Smooth muscle cell (in vitro differentiated cells): Measurements from ENCODE around the gene ATP8B1. TPM values are rescaled to one million over a fixed set of nuclear protein-coding genes. Genes with fewer than 3 reads are reported as not detected.
A peak's percentile ranks its signal among the peaks of the same experiment; 100 is the strongest.
"Not testable (repeated sequence)": the region's sequence is repeated elsewhere in the genome, so short reads cannot be mapped to it uniquely, and the experiment has no call there.

Source experiments
- DNase-seq: peaks from one replicate; lab custom pipeline; 2025; ENCODE audit not compliant: unreplicated experiment; lab: John Stamatoyannopoulos, UW
- H2AFZ ChIP-seq: fragments of 200-600 bp; sonication (generic); 2 replicates; pipeline ENCODE4 v1.6.0; 2016; ENCODE audit warnings: antibody characterized with exemption, low read depth, mild to moderate bottlenecking
- H3F3A ChIP-seq: fragments of 200-600 bp; sonication (generic); 2 replicates; pipeline ENCODE4 v1.6.0; 2017; ENCODE audit warnings: antibody characterized with exemption, low read depth
- H3K27ac ChIP-seq: fragments of 200-600 bp; sonication (generic); 2 replicates; pipeline ENCODE4 v1.5.1; 2016; ENCODE audit warnings: low read depth, mild to moderate bottlenecking
- H3K27me3 ChIP-seq: fragments of 200-600 bp; sonication (generic); 2 replicates; pipeline ENCODE4 v1.6.1; 2016; ENCODE audit warnings: low read depth, mild to moderate bottlenecking
- H3K36me3 ChIP-seq: fragments of 200-600 bp; sonication (generic); 2 replicates; pipeline ENCODE4 v1.5.1; 2016; ENCODE audit warnings: low read depth
- H3K4me1 ChIP-seq: fragments of 200-600 bp; sonication (generic); 2 replicates; pipeline ENCODE4 v1.5.1; 2016; ENCODE audit warnings: low read depth
- H3K4me2 ChIP-seq: fragments of 200-600 bp; sonication (generic); 2 replicates; pipeline ENCODE4 v1.6.0; 2016; ENCODE audit warnings: mild to moderate bottlenecking
- H3K4me3 ChIP-seq: fragments of 200-600 bp; sonication (generic); 2 replicates; pipeline ENCODE4 v1.5.1; 2016; ENCODE audit warnings: mild to moderate bottlenecking
- H3K79me2 ChIP-seq: fragments of 200-600 bp; sonication (generic); 2 replicates; pipeline ENCODE4 v1.6.0; 2016; ENCODE audit warnings: low read depth, mild to moderate bottlenecking
- H3K9ac ChIP-seq: fragments of 200-600 bp; sonication (generic); 2 replicates; pipeline ENCODE4 v1.6.0; 2016; ENCODE audit warnings: low read depth
- H3K9me3 ChIP-seq: fragments of 200-600 bp; sonication (generic); replicated peaks from 2 replicates; pipeline ENCODE4 v1.5.1; 2016; ENCODE audit warnings: low read depth
- H4K20me1 ChIP-seq: fragments of 200-600 bp; sonication (generic); 2 replicates; pipeline ENCODE4 v1.6.0; 2016; ENCODE audit warnings: low read depth
- CTCF ChIP-seq: fragments of 200-600 bp; sonication (generic); IDR thresholded peaks from 2 replicates; pipeline ENCODE4 v1.5.1; 2017; ENCODE audit warnings: borderline replicate concordance, mild to moderate bottlenecking, antibody characterized with exemption; ENCODE audit not compliant: insufficient read depth, poor library complexity, severe bottlenecking
- WGBS: methylation state at CpG from one replicate; pipeline ENCODE4 v1.1.7; 2016; ENCODE audit warnings: low lambda C conversion rate; 5-methylcytosine and 5-hydroxymethylcytosine counted together
- polyA plus RNA-seq: library from polyadenylated mRNA; unstranded; fragments of >200 nt; fragmentation: Nextera tagmentation; extraction: Ambion mirVana; gene quantifications from 2 replicates; pipeline ENCODE4 v1.2.1, GENCODE V29; 2016
- total RNA-seq: library from RNA; depleted of rRNA; stranded (reverse); fragments of >200 nt; gene quantifications from 2 replicates; pipeline ENCODE4 v1.2.3, GENCODE V29; 2014

ATP8B1 gene
- total and polyA plus RNA-seq, 2 experiments from 2014 or later: 1.1 to 6.1 TPM

- no peak overlapping the region for H3K4me2 ChIP-seq
- no peak overlapping the region for H2AFZ ChIP-seq
- no peak overlapping the region for H3K9ac ChIP-seq
- no peaks in the 10 kb centered on the region for H3K79me2 ChIP-seq
- H3F3A ChIP-seq: no peaks in the 10 kb centered on the region
- H3K4me3 ChIP-seq: no peak overlapping the region
- TF ChIP-seq CTCF: no peak
- H4K20me1 ChIP-seq: no peaks in the 10 kb centered on the region
- H3K4me1 ChIP-seq: no peaks in the 10 kb centered on the region
- DNase-seq: no peak
- no peaks in the 10 kb centered on the region for H3K27me3 ChIP-seq
- H3K36me3 ChIP-seq: no peaks in the 10 kb centered on the region
- no peak overlapping the region for H3K27ac ChIP-seq
- peaks cover 6% of the 10 kb centered on the region for H3K9me3 ChIP-seq
Measured at GRCh38 chr18:57651914-57652313, 151.2 kb downstream of the ATP8B1 start.

GRCh38 chr18:57649556-57650500 is 153.3 kb downstream of the ATP8B1 start:
- Histone ChIP-seq H3K9ac (no peak overlapping the region), H3F3A (no peaks in the 10 kb centered on the region), H3K36me3 (no peaks in the 10 kb centered on the region), H3K27ac (no peak overlapping the region), H2AFZ (no peak overlapping the region), H4K20me1 (no peaks in the 10 kb centered on the region), H3K79me2 (peaks cover 8% of the 10 kb centered on the region), H3K9me3 (no peaks in the 10 kb centered on the region), H3K4me1 (no peaks in the 10 kb centered on the region), H3K27me3 (no peaks in the 10 kb centered on the region), H3K4me2 (no peak overlapping the region), H3K4me3 (no peak overlapping the region)
- TF ChIP-seq CTCF: no peak
- 92% methylated on average over 11 of the region's 11 CpGs for WGBS
- DNase-seq: no peak

- Histone ChIP-seq H3F3A (no peaks in the 10 kb centered on the region), H2AFZ (no peak overlapping the region), H3K4me1 (no peaks in the 10 kb centered on the region), H3K9me3 (no peaks in the 10 kb centered on the region), H3K4me3 (no peak overlapping the region), H3K9ac (no peak overlapping the region), H3K36me3 (no peaks in the 10 kb centered on the region), H4K20me1 (no peaks in the 10 kb centered on the region), H3K27ac (no peak overlapping the region), H3K79me2 (peaks cover 8% of the 10 kb centered on the region), H3K27me3 (no peaks in the 10 kb centered on the region), H3K4me2 (no peak overlapping the region)
- WGBS: 96% methylated on average over 32 of the region's 32 CpGs
- no peak for TF ChIP-seq CTCF
- DNase-seq: no peak
Measured at GRCh38 chr18:57648414-57648813, 154.7 kb downstream of the ATP8B1 start.

GRCh38 chr18:57644540-57644939 is 158.6 kb downstream of the ATP8B1 start:
- DNase-seq: no peak
- H3K27ac ChIP-seq: no peak overlapping the region
- TF ChIP-seq CTCF: peak; percentile 27
- H4K20me1 ChIP-seq: no peaks in the 10 kb centered on the region
- H3K4me1 ChIP-seq: no peaks in the 10 kb centered on the region
- H3K4me3 ChIP-seq: no peak overlapping the region
- no peak overlapping the region for H2AFZ ChIP-seq
- H3K9me3 ChIP-seq: no peaks in the 10 kb centered on the region
- H3K27me3 ChIP-seq: no peaks in the 10 kb centered on the region
- no peak overlapping the region for H3K9ac ChIP-seq
- H3F3A ChIP-seq: no peaks in the 10 kb centered on the region
- no peak overlapping the region for H3K4me2 ChIP-seq
- H3K79me2 ChIP-seq: peaks cover 8% of the 10 kb centered on the region
- no peaks in the 10 kb centered on the region for H3K36me3 ChIP-seq

GRCh38 chr18:57643726-57644125 is 159.4 kb downstream of the ATP8B1 start:
- H3K9ac ChIP-seq, H3K4me2 ChIP-seq, H3K4me1 ChIP-seq, H3K36me3 ChIP-seq, H3K4me3 ChIP-seq, H3K79me2 ChIP-seq, H2AFZ ChIP-seq, H3F3A ChIP-seq, DNase-seq, H3K27ac ChIP-seq, H3K9me3 ChIP-seq, H4K20me1 ChIP-seq, H3K27me3 ChIP-seq: not testable (repeated sequence)
- WGBS: 98% methylated on average over 25 of the region's 25 CpGs
